Measurements from ENCODE around the gene TMC7.

DNA sequence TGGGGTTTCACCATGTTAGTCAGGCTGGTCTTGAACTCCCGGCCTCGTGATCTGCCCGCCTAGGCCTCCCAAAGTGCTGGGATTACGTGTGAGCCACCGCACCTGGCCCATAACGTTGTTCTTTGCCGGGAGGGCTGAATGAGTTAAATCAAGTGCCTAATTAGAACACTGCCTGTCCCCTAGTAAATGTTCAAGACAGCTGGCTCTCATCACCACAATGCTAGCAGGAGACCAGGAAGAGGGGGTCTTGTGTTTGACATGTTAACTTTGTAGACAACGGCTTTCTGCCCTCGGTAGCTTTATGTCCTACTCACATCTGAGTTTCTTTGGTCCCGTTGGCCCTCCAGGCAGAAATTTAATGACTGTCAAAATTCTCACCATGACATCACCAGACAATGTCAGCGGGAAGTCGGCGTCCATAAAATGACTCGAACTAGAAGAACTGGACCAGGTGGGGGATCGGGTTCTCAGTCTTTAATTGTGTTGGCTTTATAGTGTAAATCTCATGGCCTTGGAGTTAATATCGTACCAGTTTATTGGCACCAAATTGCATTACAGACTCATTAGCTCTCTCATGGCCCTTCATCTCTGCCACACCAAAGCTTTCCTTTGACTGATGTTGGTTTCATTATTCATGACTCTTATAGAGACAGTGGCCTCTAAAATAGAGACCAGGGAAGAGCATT, 118.6 kb downstream of the TMC7 start:
- TF ChIP-seq, protein P1, sequence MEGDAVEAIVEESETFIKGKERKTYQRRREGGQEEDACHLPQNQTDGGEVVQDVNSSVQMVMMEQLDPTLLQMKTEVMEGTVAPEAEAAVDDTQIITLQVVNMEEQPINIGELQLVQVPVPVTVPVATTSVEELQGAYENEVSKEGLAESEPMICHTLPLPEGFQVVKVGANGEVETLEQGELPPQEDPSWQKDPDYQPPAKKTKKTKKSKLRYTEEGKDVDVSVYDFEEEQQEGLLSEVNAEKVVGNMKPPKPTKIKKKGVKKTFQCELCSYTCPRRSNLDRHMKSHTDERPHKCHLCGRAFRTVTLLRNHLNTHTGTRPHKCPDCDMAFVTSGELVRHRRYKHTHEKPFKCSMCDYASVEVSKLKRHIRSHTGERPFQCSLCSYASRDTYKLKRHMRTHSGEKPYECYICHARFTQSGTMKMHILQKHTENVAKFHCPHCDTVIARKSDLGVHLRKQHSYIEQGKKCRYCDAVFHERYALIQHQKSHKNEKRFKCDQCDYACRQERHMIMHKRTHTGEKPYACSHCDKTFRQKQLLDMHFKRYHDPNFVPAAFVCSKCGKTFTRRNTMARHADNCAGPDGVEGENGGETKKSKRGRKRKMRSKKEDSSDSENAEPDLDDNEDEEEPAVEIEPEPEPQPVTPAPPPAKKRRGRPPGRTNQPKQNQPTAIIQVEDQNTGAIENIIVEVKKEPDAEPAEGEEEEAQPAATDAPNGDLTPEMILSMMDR (conservative IDR thresholded peaks at IDR 0.05), result no peak
- no peak for TF ChIP-seq EZH2 (IDR thresholded peaks at IDR 0.05; ENCODE audit: low read depth)

Measured in PC-9 (cell line).